Lower leg skin (tissue), 4 donors: ENCODE measurements around the gene JAGN1. TPM values are rescaled to one million over a fixed set of nuclear protein-coding genes. Genes with fewer than 3 reads are reported as not detected.
A peak's percentile ranks its signal among the peaks of the same experiment; 100 is the strongest.

Source experiments
- DNase-seq, 2 donors: peaks; one replicate each; pipeline ENCODE4 v3.0.0-alpha.2; 2019; ENCODE audit warnings: low spot score in 2 of 2
- H3K4me3 ChIP-seq: fragments of 200-600 bp; sonication (generic); 2 replicates; pipeline ENCODE4 v1.5.1; 2017; ENCODE audit warnings: mild to moderate bottlenecking, low read depth; ENCODE audit not compliant: poor library complexity, severe bottlenecking
- CTCF ChIP-seq, 3 donors: fragments of 450-650 bp; IDR thresholded peaks; one replicate each; pipeline ENCODE4 v1.5.1; 2016; ENCODE audit warnings: antibody characterized with exemption in 3 of 3, mild to moderate bottlenecking in 3 of 3, moderate library complexity in 2 of 3
- POLR2A ChIP-seq, 2 donors: fragments of 450-650 bp; IDR thresholded peaks; one replicate each; pipeline ENCODE4 v1.6.1; 2016 to 2017; ENCODE audit warnings: antibody characterized with exemption in 2 of 2, mild to moderate bottlenecking in 1 of 2, moderate library complexity in 1 of 2
- WGBS, 2 donors: methylation state at CpG; one replicate each; pipeline ENCODE4 v1.1.5; 2018; 5-methylcytosine and 5-hydroxymethylcytosine counted together
- intact Hi-C: fragments of 100-400 bp; cut with DNase I; formaldehyde crosslinking; loops from one replicate; pipeline ENCODE4 v1.15.0; 2023; ENCODE audit warnings: low total_unique reads
- total RNA-seq, 4 donors: library from RNA; depleted of rRNA; stranded (reverse); fragments of >200 nt; gene quantifications; one replicate each; pipeline ENCODE4 v1.1.0, GENCODE V29; 2016

Gene JAGN1
- total RNA-seq, 4 donors from 2014 or later, result 39.2 to 70.6 (median 51.0) TPM

- no peak for DNase-seq
- 85 to 87% methylated on average over 5 of the region's 5 CpGs for WGBS, 2 donors
- intact Hi-C loops, result no loop called here
- TF ChIP-seq POLR2A (IDR thresholded peaks at IDR 0.05), result no peak
- no peak for TF ChIP-seq CTCF (IDR thresholded peaks at IDR 0.05)
- no peak overlapping the region for H3K4me3 ChIP-seq
Measured at GRCh38 chr3:9878700-9879099, 11.7 kb upstream of the JAGN1 start.

- 83 to 88% methylated on average over 7 of the region's 7 CpGs for WGBS, 2 donors
- no peak for DNase-seq
- intact Hi-C loops, result no loop called here
- no peak within 1 kb of the TSS for H3K4me3 ChIP-seq
- TF ChIP-seq POLR2A (IDR thresholded peaks at IDR 0.05) (no peak), CTCF (IDR thresholded peaks at IDR 0.05) (no peak)
Measured at GRCh38 chr3:9879830-9880549, 10.4 kb upstream of the JAGN1 start, which contains the start of gene CIDEC. CIDEC (minus strand) TSS chr3:9880253; CDS start chr3:9878486, 1,767 bp downstream.

- no peak for TF ChIP-seq CTCF (IDR thresholded peaks at IDR 0.05)
- TF ChIP-seq POLR2A (IDR thresholded peaks at IDR 0.05), result no peak
- no peak overlapping the region for H3K4me3 ChIP-seq
- intact Hi-C loops, result no loop called here
- WGBS, 2 donors, result 93 to 97% methylated on average over 1 of the region's 1 CpG
- DNase-seq, result no peak
Measured at GRCh38 chr3:9881441-9881840, 9.0 kb upstream of the JAGN1 start.

GRCh38 chr3:9883706-9884554 is 6.5 kb upstream of the JAGN1 start:
- no peak overlapping the region for H3K4me3 ChIP-seq
- intact Hi-C loops, result no loop called here
- WGBS, 2 donors, result 44 to 49% methylated on average over 7 of the region's 7 CpGs
- DNase-seq, result no peak
- TF ChIP-seq CTCF (IDR thresholded peaks at IDR 0.05) (no peak), POLR2A (IDR thresholded peaks at IDR 0.05) (no peak)

GRCh38 chr3:9884555-9885165 is 5.8 kb upstream of the JAGN1 start:
- no peak for TF ChIP-seq POLR2A (IDR thresholded peaks at IDR 0.05)
- no peak for TF ChIP-seq CTCF (IDR thresholded peaks at IDR 0.05)
- 51% methylated on average over 11 of the region's 11 CpGs for WGBS, 2 donors
- intact Hi-C loops, result no loop called here
- no peak overlapping the region for H3K4me3 ChIP-seq
- DNase-seq, result peak in 1 of 2 donors; percentile 74
